Endodermal cell (in vitro differentiated cells): ENCODE results near the gene TCEANC2. TPM values are rescaled to one million over a fixed set of nuclear protein-coding genes. Genes with fewer than 3 reads are reported as not detected.

Source experiments
- DNase-seq: peaks from one replicate; pipeline ENCODE4 v3.0.0-alpha.2; 2017
- H3K27ac ChIP-seq: 2 replicates; pipeline ENCODE4 v1.5.1; 2013; ENCODE audit warnings: mild to moderate bottlenecking, low read depth, low read length, moderate library complexity
- H3K27me3 ChIP-seq: 2 replicates; pipeline ENCODE4 v1.6.1; 2013; ENCODE audit warnings: mild to moderate bottlenecking, low read length, moderate library complexity; ENCODE audit not compliant: insufficient read depth, control insufficient read depth, poor library complexity, severe bottlenecking
- H3K36me3 ChIP-seq: 2 replicates; pipeline ENCODE4 v1.7.0; 2013; ENCODE audit warnings: mild to moderate bottlenecking, low read length, moderate library complexity; ENCODE audit not compliant: control insufficient read depth, insufficient read depth
- H3K4me1 ChIP-seq: one replicate; pipeline ENCODE4 v1.7.0; 2013; ENCODE audit warnings: low read length; ENCODE audit not compliant: control insufficient read depth, insufficient read depth
- H3K4me3 ChIP-seq: 2 replicates; pipeline ENCODE4 v1.5.1; 2013; ENCODE audit warnings: mild to moderate bottlenecking, low read length, moderate library complexity
- H3K9ac ChIP-seq: 2 replicates; pipeline ENCODE4 v1.6.1; 2013; ENCODE audit warnings: mild to moderate bottlenecking, low read length, moderate library complexity; ENCODE audit not compliant: poor library complexity, severe bottlenecking; ENCODE audit errors: extremely low read depth
- H3K9me3 ChIP-seq: 2 replicates; pipeline ENCODE4 v1.6.1; 2013; ENCODE audit warnings: mild to moderate bottlenecking, low read length, moderate library complexity; ENCODE audit not compliant: control insufficient read depth
- H3K27ac Mint-ChIP-seq: 2 replicates; pipeline ENCODE4 v1.8.0; 2020; ENCODE audit warnings: mixed read lengths
- H3K27me3 Mint-ChIP-seq: 2 replicates; pipeline ENCODE4 v1.8.0; 2021; ENCODE audit warnings: mild to moderate bottlenecking, mixed read lengths; ENCODE audit not compliant: insufficient read depth
- H3K36me3 Mint-ChIP-seq: 2 replicates; pipeline ENCODE4 v1.8.0; 2020; ENCODE audit warnings: low read depth, mixed read lengths
- H3K4me1 Mint-ChIP-seq: 2 replicates; pipeline ENCODE4 v1.8.0; 2020; ENCODE audit warnings: mixed read lengths
- H3K4me3 Mint-ChIP-seq: 2 replicates; pipeline ENCODE4 v1.8.0; 2020; ENCODE audit warnings: mild to moderate bottlenecking, moderate library complexity, mixed read lengths
- H3K9me3 Mint-ChIP-seq: 2 replicates; pipeline ENCODE4 v1.8.0; 2020; ENCODE audit warnings: mild to moderate bottlenecking, mixed read lengths
- CTCF ChIP-seq: fragments of 200-600 bp; sonication (generic); conservative IDR thresholded peaks from 2 replicates; pipeline ENCODE4 v1.5.0; 2021; ENCODE audit warnings: antibody characterized with exemption, mild to moderate bottlenecking
- WGBS, 2 experiments: methylation state at CpG; one replicate each; pipeline versions ENCODE4 v1.1.5 to v1.1.7; 2013; ENCODE audit warnings: missing lambda C conversion rate in 2 of 2, mixed read lengths in 1 of 2; ENCODE audit not compliant: insufficient coverage in 1 of 2, insufficient read length in 1 of 2; 5-methylcytosine and 5-hydroxymethylcytosine counted together
- total RNA-seq, 2 donors: library from RNA; stranded (reverse); fragmentation: NEBNext Ultra II Directional in 1 of 2; extraction: Animal tissue kit (Norgen Biotek cat#: 25700) in 1 of 2; gene quantifications; 2 replicates in 1 of 2; 3 replicates in 1 of 2; pipeline ENCODE4 v1.2.1, GENCODE V29; 2021

Gene TCEANC2
- total RNA-seq, 2 donors from 2014 or later = 5.9 to 6.6 TPM

GRCh38 chr1:54139711-54140110, 86.3 kb downstream of the TCEANC2 start:
- DNase-seq = no peak
- no peak overlapping the region for H3K27ac Mint-ChIP-seq
- WGBS, 2 experiments = 94 to 100% methylated on average over 7 to 12 of the region's 12 CpGs

DNA sequence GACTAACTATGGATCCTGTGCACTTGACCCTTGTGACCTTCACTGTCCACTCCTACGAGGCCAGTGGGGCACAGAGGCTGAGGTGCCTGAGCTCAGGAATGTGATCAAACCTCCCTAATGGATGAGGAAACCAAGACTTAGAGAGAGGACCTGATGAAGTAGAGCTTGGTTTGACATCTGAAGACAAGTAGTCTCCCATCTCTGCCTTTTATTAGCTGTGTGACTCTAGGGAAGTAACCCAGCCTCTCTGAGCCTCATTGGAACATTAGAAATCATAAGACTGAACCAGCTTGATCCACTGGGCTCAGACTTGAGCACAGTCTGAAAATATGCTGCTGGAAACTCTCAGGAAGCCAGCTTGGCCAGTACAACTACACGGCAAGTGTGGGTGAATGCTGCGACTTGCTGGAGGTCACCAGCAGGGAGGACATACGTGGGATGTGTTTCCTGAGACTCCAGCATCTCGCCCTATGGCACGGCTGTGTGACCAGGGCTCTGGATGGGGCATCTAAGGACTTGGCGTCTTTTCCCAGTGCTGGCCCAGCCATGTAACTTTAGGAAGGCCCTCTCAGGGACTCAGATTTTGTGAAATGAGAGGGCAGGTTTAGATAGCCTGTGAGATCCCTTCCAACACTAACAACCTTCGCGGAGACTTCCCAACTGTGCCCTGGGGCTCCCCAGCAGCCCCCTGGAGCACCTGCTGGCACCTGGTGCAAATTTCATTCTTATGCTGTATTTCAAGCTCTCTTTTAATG, 88.9 kb downstream of the TCEANC2 start:
- WGBS, 2 experiments = 67 to 83% methylated on average over 6 to 9 of the region's 9 CpGs
- Histone ChIP-seq H3K4me3 (no peak overlapping the region), H3K9ac (no peak overlapping the region), H3K4me1 (no peaks in the 10 kb centered on the region), H3K9me3 (no peaks in the 10 kb centered on the region), H3K27ac (no peak overlapping the region), H3K27me3 (no peaks in the 10 kb centered on the region), H3K36me3 (no peaks in the 10 kb centered on the region)
- no peak overlapping the region for H3K4me3 Mint-ChIP-seq
- TF ChIP-seq CTCF = no peak
- DNase-seq = peak; percentile 25
- H3K27ac Mint-ChIP-seq = no peak overlapping the region
- no peaks in the 10 kb centered on the region for H3K36me3 Mint-ChIP-seq
- peaks cover 3% of the 10 kb centered on the region for H3K27me3 Mint-ChIP-seq
- no peaks in the 10 kb centered on the region for H3K9me3 Mint-ChIP-seq
- H3K4me1 Mint-ChIP-seq = peaks cover 2% of the 10 kb centered on the region

More at GRCh38 chr1:54139711-54140110, 86.3 kb downstream of the TCEANC2 start:
- TF ChIP-seq CTCF = no peak
- Mint-ChIP-seq H3K36me3 (no peaks in the 10 kb centered on the region), H3K27me3 (peaks cover 3% of the 10 kb centered on the region), H3K4me3 (no peak overlapping the region), H3K9me3 (no peaks in the 10 kb centered on the region), H3K4me1 (peaks cover 24% of the 10 kb centered on the region)
- no peak overlapping the region for H3K27ac ChIP-seq
- H3K4me1 ChIP-seq = peaks cover 13% of the 10 kb centered on the region
- H3K9ac ChIP-seq = no peak overlapping the region
- H3K4me3 ChIP-seq = no peak overlapping the region
- no peaks in the 10 kb centered on the region for H3K27me3 ChIP-seq
- H3K36me3 ChIP-seq = no peaks in the 10 kb centered on the region
- H3K9me3 ChIP-seq = no peaks in the 10 kb centered on the region

DNA sequence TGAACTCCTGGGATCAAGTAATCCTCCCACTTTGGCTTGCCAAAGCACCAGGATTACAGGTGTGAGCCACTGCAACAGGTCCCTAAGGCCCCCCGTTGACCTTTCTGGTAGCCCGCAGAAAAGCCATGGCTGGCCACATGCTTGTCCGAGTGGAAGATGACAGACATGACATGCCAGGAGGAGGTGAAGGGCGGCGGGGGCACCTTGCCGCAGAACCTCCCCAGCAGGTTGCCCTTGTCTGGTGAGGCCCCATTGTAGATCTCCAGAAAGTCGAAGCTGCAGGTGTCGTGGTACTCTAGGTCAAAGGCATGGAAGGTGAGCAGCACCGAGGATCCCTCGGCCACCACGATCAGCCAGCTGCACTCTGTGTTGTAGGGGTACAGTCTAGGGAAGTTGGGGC, 91.0 kb downstream of the TCEANC2 start:
- H3K36me3 Mint-ChIP-seq = no peaks in the 10 kb centered on the region
- WGBS, 2 experiments = 96 to 98% methylated on average over 9 to 11 of the region's 11 CpGs
- no peak overlapping the region for H3K27ac Mint-ChIP-seq
- TF ChIP-seq CTCF = no peak
- H3K27me3 ChIP-seq = no peaks in the 10 kb centered on the region
- no peaks in the 10 kb centered on the region for H3K4me1 Mint-ChIP-seq
- peaks cover 3% of the 10 kb centered on the region for H3K27me3 Mint-ChIP-seq
- no peak overlapping the region for H3K4me3 ChIP-seq
- no peak overlapping the region for H3K9ac ChIP-seq
- no peak overlapping the region for H3K4me3 Mint-ChIP-seq
- H3K36me3 ChIP-seq = no peaks in the 10 kb centered on the region
- DNase-seq = no peak
- H3K9me3 ChIP-seq = no peaks in the 10 kb centered on the region
- no peaks in the 10 kb centered on the region for H3K9me3 Mint-ChIP-seq
- no peak overlapping the region for H3K27ac ChIP-seq
- no peaks in the 10 kb centered on the region for H3K4me1 ChIP-seq
